ENCODE results near the gene NMNAT3. TPM values are rescaled to one million over a fixed set of nuclear protein-coding genes. Genes with fewer than 3 reads are reported as not detected.

NMNAT3 gene
- polyA plus RNA-seq, 2 of the 4 experiments (the other 2 are of a cell fraction): 1.2 to 2.9 TPM

- ChIA-PET POLR2A (no interaction called here), CTCF (no interaction called here)
- no peak overlapping the region for H3K4me3 ChIP-seq
- no peaks in the 10 kb centered on the region for H3K9me3 ChIP-seq
- no peaks in the 10 kb centered on the region for H3K4me1 ChIP-seq
- no peak for FAIRE-seq
- TF ChIP-seq HES2 (IDR thresholded peaks at IDR 0.05): no peak
- no peak overlapping the region for H3K27ac ChIP-seq
- WGBS (ENCODE audit: missing lambda C conversion rate): 20% methylated on average over 1 of the region's 7 CpGs
- DNase-seq (ENCODE audit: low read depth in 1 of 2, low spot score in 1 of 2): no peak
- no peak for ATAC-seq
- no peak overlapping the region for H3K4me2 ChIP-seq
These were observed 99.0 kb downstream of the NMNAT3 start for GRCh38 chr3:139578783-139579182.

- ChIA-PET CTCF (interaction anchor here (1.0 kb wide), 1 partner anchor 15 kb away, joined by 3 read pairs; no protein-coding TSS in a partner anchor), POLR2A (no interaction called here)
- Histone ChIP-seq H3K4me3 (no peak overlapping the region), H3K9me3 (no peaks in the 10 kb centered on the region), H3K27ac (no peak overlapping the region), H3K4me1 (no peaks in the 10 kb centered on the region), H3K4me2 (no peak overlapping the region)
- ATAC-seq (no peak), FAIRE-seq (no peak), DNase-seq (ENCODE audit: low read depth in 1 of 2, low spot score in 1 of 2) (no peak)
- TF ChIP-seq BHLHE40 (IDR thresholded peaks at IDR 0.05; ENCODE audit: low read depth, low read length) (no peak), PHF8 (IDR thresholded peaks at IDR 0.05; ENCODE audit: borderline replicate concordance, low read depth) (no peak), CTCF (IDR thresholded peaks at IDR 0.05) (no peak), ATOH8 (CRISPR knock-in tag; IDR thresholded peaks at IDR 0.05; ENCODE audit: low read depth) (no peak), SREBF2 (IDR thresholded peaks at IDR 0.05) (no peak), E2F6 (IDR thresholded peaks at IDR 0.05; ENCODE audit: borderline replicate concordance, low read depth) (no peak), ZNF302 (CRISPR knock-in tag; IDR thresholded peaks at IDR 0.05) (no peak), FOSL2 (IDR thresholded peaks at IDR 0.05) (no peak), FOSL2 (CRISPR knock-in tag; IDR thresholded peaks at IDR 0.05) (no peak)
These were observed 99.9 kb downstream of the NMNAT3 start for GRCh38 chr3:139577909-139578308.

GRCh38 chr3:139577346-139577745 lies 100.4 kb downstream of the NMNAT3 start:
- FAIRE-seq: no peak

GRCh38 chr3:139574026-139574947 lies 103.5 kb downstream of the NMNAT3 start:
- CTCF ChIA-PET: interaction anchor here (1.2 kb wide), 1 partner anchor 12 kb away, joined by 4 read pairs; no protein-coding TSS in a partner anchor
- H3K4me1 ChIP-seq: no peaks in the 10 kb centered on the region
- H3K4me3 ChIP-seq: no peak overlapping the region
- DNase-seq (ENCODE audit: low read depth in 1 of 2, low spot score in 1 of 2) (no peak), FAIRE-seq (no peak), ATAC-seq (no peak)
- POLR2A ChIA-PET: no interaction called here
- no peak for TF ChIP-seq TP53 (CRISPR knock-in tag; IDR thresholded peaks at IDR 0.05)
- no peak for TF ChIP-seq FOSB (CRISPR knock-in tag; IDR thresholded peaks at IDR 0.05)
- no peak overlapping the region for H3K4me2 ChIP-seq
- H3K27ac ChIP-seq: no peak overlapping the region
- no peaks in the 10 kb centered on the region for H3K9me3 ChIP-seq
- WGBS (ENCODE audit: missing lambda C conversion rate): 13% methylated on average over 1 of the region's 1 CpG

More at GRCh38 chr3:139577346-139577745, 100.4 kb downstream of the NMNAT3 start:
- Histone ChIP-seq H3K4me2 (no peak overlapping the region), H3K9me3 (no peaks in the 10 kb centered on the region), H3K4me1 (no peaks in the 10 kb centered on the region), H3K27ac (no peak overlapping the region), H3K4me3 (no peak overlapping the region)
- DNase-seq (ENCODE audit: low read depth in 1 of 2, low spot score in 1 of 2) (no peak), ATAC-seq (no peak)
- 58% methylated on average over 2 of the region's 2 CpGs for WGBS (ENCODE audit: missing lambda C conversion rate)
- CTCF ChIA-PET: interaction anchor here (1.0 kb wide), 1 partner anchor 15 kb away, joined by 3 read pairs; no protein-coding TSS in a partner anchor
- TF ChIP-seq CBX8 (IDR thresholded peaks at IDR 0.05) (no peak), ZC3H11A (IDR thresholded peaks at IDR 0.05) (no peak)
- POLR2A ChIA-PET: no interaction called here

Data from A549 (cell line).